ENCODE data around the gene DVL3. TPM values are rescaled to one million over a fixed set of nuclear protein-coding genes. Genes with fewer than 3 reads are reported as not detected.

The DVL3 gene
- polyA plus RNA-seq, 1 donor (not counting 4 experiments of a cell fraction or from before 2014, with no cell fraction given), result 18.5 TPM

DNA sequence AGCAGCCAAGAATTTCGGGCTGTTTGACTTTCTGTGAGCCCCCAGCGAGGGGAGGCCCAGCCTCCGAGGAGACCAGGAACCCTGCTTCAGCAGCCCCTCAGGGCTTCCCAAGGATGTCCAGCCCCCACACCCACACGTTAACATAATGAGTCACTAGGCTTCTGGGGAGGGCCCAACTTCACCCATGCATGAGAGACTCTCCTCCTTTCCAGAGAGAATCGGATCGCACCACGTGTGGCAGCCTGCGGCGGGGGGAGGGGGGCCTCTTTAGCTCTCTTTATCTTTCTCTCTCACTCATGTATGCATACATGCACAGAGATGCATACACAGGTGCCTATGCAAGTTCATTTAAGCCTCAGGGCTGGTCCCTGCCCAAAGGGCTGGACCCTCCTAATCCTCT is 16.4 kb downstream of the DVL3 start:
- Histone ChIP-seq H3K9me1 (ENCODE audit: control insufficient read depth, extremely low read depth, insufficient read depth, low read length) (no peaks in the 10 kb centered on the region), H3K36me3 (ENCODE audit: control insufficient read depth in 2 of 2, extremely low read depth in 1 of 2, insufficient read depth in 2 of 2, low read length in 2 of 2) (peaks cover 25 to 37% of the 10 kb centered on the region in 2 experiments), H3K79me2 (ENCODE audit: control insufficient read depth, insufficient read depth, low read length) (peaks cover 19% of the 10 kb centered on the region), H3K4me3 (ENCODE audit: control insufficient read depth in 2 of 3, extremely low read depth in 1 of 3, insufficient read depth in 2 of 3, low read depth in 1 of 3, low read length in 3 of 3) (no peak overlapping the region), H3K27me3 (ENCODE audit: control insufficient read depth, extremely low read depth, insufficient read depth, low read length) (no peaks in the 10 kb centered on the region), H4K20me1 (ENCODE audit: control insufficient read depth, extremely low read depth, insufficient read depth, low read length) (no peaks in the 10 kb centered on the region), H3K9me3 (ENCODE audit: control insufficient read depth, low read depth, low read length) (no peaks in the 10 kb centered on the region), H3K27ac (ENCODE audit: control insufficient read depth, insufficient read depth, low read length) (no peak overlapping the region), H3K4me2 (ENCODE audit: control insufficient read depth, extremely low read depth, insufficient read depth, low read depth, low read length) (no peak overlapping the region), H2AFZ (ENCODE audit: control insufficient read depth, low read length) (no peak overlapping the region), H3K4me1 (ENCODE audit: control insufficient read depth, extremely low read depth, insufficient read depth, low read length) (peaks cover 27% of the 10 kb centered on the region), H3K9ac (ENCODE audit: control insufficient read depth, extremely low read depth, insufficient read depth, low read length) (no peak overlapping the region)
- TF ChIP-seq EZH2 (IDR thresholded peaks at IDR 0.05; ENCODE audit: low read length), result no peak
- TF ChIP-seq, protein P1, sequence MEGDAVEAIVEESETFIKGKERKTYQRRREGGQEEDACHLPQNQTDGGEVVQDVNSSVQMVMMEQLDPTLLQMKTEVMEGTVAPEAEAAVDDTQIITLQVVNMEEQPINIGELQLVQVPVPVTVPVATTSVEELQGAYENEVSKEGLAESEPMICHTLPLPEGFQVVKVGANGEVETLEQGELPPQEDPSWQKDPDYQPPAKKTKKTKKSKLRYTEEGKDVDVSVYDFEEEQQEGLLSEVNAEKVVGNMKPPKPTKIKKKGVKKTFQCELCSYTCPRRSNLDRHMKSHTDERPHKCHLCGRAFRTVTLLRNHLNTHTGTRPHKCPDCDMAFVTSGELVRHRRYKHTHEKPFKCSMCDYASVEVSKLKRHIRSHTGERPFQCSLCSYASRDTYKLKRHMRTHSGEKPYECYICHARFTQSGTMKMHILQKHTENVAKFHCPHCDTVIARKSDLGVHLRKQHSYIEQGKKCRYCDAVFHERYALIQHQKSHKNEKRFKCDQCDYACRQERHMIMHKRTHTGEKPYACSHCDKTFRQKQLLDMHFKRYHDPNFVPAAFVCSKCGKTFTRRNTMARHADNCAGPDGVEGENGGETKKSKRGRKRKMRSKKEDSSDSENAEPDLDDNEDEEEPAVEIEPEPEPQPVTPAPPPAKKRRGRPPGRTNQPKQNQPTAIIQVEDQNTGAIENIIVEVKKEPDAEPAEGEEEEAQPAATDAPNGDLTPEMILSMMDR (optimal IDR thresholded peaks at IDR 0.05 in 1 of 3, IDR thresholded peaks at IDR 0.05 in 1 of 3, conservative IDR thresholded peaks at IDR 0.05 in 1 of 3; ENCODE audit: extremely low read depth in 1 of 3, insufficient read depth in 2 of 3, low read length in 3 of 3), result no peak
- dilution Hi-C loops (cut with MboI; ENCODE audit: extremely low pct_ligation_motif_present, low sequenced_read_pairs), result no loop called here
- FAIRE-seq (no peak), DNase-seq (ENCODE audit: low read depth, low spot score) (no peak)

DNA sequence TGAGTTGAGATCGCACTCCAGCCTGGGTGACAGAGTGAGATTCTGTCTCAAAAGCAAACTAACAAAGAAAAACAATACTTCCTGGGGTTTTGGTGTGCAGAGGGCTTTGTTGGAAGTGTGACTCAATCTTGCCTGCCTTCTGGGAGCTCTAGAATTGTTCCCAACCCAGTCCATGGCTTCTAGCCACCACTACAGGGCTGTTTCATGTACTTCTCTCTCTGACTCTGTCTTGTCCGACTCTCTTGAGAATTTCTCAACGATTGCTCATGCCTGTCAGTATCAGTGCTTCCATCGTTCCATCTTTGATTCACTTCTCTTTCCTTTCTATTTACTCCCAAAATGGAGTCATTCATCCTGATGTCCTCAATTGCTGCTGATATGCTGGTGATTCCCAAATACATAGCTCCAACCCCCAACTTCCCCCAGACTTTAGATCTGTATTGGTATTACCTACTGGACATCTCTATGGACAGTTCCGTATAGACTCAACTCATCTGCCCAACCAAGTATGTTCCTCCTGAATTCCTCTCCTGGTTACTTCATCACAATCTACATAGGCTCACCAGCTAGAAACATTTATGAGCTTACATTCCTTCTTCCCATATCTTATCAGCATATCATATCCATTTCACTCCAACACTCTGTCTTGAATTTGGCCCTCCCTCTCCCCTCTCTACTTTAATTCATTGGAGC is 17.6 kb downstream of the DVL3 start:
- Histone ChIP-seq H4K20me1 (ENCODE audit: control insufficient read depth, extremely low read depth, insufficient read depth, low read length) (no peaks in the 10 kb centered on the region), H3K36me3 (ENCODE audit: control insufficient read depth in 2 of 2, extremely low read depth in 1 of 2, insufficient read depth in 2 of 2, low read length in 2 of 2) (peaks cover 22 to 34% of the 10 kb centered on the region in 2 experiments), H3K79me2 (ENCODE audit: control insufficient read depth, insufficient read depth, low read length) (peaks cover 31% of the 10 kb centered on the region), H3K4me2 (ENCODE audit: control insufficient read depth, extremely low read depth, insufficient read depth, low read depth, low read length) (no peak overlapping the region), H3K9me1 (ENCODE audit: control insufficient read depth, extremely low read depth, insufficient read depth, low read length) (no peaks in the 10 kb centered on the region), H3K27me3 (ENCODE audit: control insufficient read depth, extremely low read depth, insufficient read depth, low read length) (no peaks in the 10 kb centered on the region), H3K4me3 (ENCODE audit: control insufficient read depth in 2 of 3, extremely low read depth in 1 of 3, insufficient read depth in 2 of 3, low read depth in 1 of 3, low read length in 3 of 3) (no peak overlapping the region), H3K9me3 (ENCODE audit: control insufficient read depth, low read depth, low read length) (no peaks in the 10 kb centered on the region), H3K9ac (ENCODE audit: control insufficient read depth, extremely low read depth, insufficient read depth, low read length) (no peak overlapping the region), H3K4me1 (ENCODE audit: control insufficient read depth, extremely low read depth, insufficient read depth, low read length) (peaks cover 37% of the 10 kb centered on the region), H2AFZ (ENCODE audit: control insufficient read depth, low read length) (no peak overlapping the region), H3K27ac (ENCODE audit: control insufficient read depth, insufficient read depth, low read length) (no peak overlapping the region)
- TF ChIP-seq EZH2 (IDR thresholded peaks at IDR 0.05; ENCODE audit: low read length), result no peak
- TF ChIP-seq, protein P1 (optimal IDR thresholded peaks at IDR 0.05 in 1 of 3, IDR thresholded peaks at IDR 0.05 in 1 of 3, conservative IDR thresholded peaks at IDR 0.05 in 1 of 3; ENCODE audit: extremely low read depth in 1 of 3, insufficient read depth in 2 of 3, low read length in 3 of 3), result no peak
- FAIRE-seq (no peak), DNase-seq (ENCODE audit: low read depth, low spot score) (no peak)
- dilution Hi-C loops (cut with MboI; ENCODE audit: extremely low pct_ligation_motif_present, low sequenced_read_pairs), result no loop called here
